ENCODE measurements around the gene PRF1.

DNA sequence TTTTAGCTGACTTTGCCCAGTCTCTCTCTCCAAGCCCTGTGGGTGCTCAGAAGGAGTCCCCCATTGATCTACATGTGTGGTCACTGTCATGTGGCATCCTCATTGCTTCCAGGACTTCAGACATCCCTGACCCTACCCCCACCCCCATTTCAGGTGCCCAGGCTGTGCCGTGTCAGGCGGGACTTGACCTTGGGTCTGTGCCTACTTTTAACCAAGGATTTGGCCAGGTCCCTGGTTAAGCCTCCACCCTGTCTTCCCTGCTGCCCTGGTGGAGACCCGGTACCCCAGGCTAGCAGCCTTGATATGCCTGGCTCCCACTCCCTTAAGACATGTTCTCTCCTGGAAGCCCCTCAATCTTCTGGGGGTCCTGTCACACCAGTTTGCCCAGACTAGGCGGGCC is 31.3 kb downstream of the PRF1 start:
- TF ChIP-seq POLR2AphosphoS5 (IDR thresholded peaks at IDR 0.05; ENCODE audit: low read depth, low read length) (no peak), SIN3A (IDR thresholded peaks at IDR 0.05; ENCODE audit: borderline replicate concordance, insufficient read depth, low read length) (no peak)

All from PFSK-1 (cell line).